Measurements from ENCODE around the gene DDX24. TPM values are rescaled to one million over a fixed set of nuclear protein-coding genes. Genes with fewer than 3 reads are reported as not detected.

Gene DDX24
- total RNA-seq, 4 donors from 2014 or later = 182 to 252 (median 201) TPM

DNA sequence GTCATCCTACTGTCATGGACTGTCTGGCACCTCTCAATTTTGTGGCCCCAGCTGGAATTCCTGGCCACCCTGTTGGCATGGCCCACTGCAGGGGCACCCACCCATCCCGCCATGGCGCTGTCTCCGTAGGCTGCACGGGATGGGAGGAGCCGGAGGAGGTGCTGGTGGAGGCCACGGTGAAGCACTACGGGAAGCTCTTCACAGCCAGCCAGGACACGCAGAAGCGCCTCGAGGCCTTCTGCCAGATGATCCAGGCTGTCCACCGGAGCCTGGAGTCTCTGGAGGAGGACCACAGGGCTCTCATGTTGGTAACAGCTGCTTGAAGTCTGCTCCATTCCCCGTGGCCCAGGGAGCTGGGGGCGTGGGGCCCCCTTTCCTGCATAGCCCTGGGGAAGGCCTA is 80.0 kb downstream of the DDX24 start:
- H3K4me3 ChIP-seq = no peak overlapping the region
- no peak for ATAC-seq
- H3K27me3 ChIP-seq = no peaks in the 10 kb centered on the region
- no peaks in the 10 kb centered on the region for H3K36me3 ChIP-seq
- TF ChIP-seq, protein P1, sequence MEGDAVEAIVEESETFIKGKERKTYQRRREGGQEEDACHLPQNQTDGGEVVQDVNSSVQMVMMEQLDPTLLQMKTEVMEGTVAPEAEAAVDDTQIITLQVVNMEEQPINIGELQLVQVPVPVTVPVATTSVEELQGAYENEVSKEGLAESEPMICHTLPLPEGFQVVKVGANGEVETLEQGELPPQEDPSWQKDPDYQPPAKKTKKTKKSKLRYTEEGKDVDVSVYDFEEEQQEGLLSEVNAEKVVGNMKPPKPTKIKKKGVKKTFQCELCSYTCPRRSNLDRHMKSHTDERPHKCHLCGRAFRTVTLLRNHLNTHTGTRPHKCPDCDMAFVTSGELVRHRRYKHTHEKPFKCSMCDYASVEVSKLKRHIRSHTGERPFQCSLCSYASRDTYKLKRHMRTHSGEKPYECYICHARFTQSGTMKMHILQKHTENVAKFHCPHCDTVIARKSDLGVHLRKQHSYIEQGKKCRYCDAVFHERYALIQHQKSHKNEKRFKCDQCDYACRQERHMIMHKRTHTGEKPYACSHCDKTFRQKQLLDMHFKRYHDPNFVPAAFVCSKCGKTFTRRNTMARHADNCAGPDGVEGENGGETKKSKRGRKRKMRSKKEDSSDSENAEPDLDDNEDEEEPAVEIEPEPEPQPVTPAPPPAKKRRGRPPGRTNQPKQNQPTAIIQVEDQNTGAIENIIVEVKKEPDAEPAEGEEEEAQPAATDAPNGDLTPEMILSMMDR (IDR thresholded peaks at IDR 0.05) = no peak
- no peak for TF ChIP-seq POLR2A (IDR thresholded peaks at IDR 0.05)
- no peak for TF ChIP-seq EP300 (IDR thresholded peaks at IDR 0.05)
- no peak for TF ChIP-seq POLR2AphosphoS5 (IDR thresholded peaks at IDR 0.05)
- no peaks in the 10 kb centered on the region for H3K9me3 ChIP-seq
- H3K4me1 ChIP-seq = peaks cover 0 to 27% (median 10%) of the 10 kb centered on the region in 3 donors
- WGBS, 2 donors (ENCODE audit: low coverage in 1 of 2) = no CpG with 5 or more reads among the region's 13 CpGs
- peak overlapping the region in 2 of 4 donors; percentile 12 to 38 for H3K27ac ChIP-seq

DNA sequence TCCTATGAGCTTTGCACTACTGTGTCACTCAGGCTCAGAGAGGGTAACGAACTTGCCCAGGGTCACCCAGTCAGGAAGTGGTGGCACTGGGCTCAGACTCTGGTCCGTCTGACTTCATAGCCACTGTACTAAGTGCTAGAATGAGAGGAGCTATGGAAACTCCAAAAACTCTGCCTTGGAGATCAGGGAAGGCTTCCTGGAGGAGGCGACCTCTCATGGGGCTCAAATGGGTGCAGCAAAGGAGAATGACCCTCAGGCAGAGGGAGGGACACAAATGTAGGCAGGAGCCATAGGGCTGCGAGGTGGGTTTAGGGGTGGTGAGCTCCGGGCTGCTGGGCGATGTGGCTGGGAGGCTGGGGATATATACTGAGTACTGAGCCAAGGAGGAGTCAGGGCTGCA is 80.7 kb downstream of the DDX24 start:
- H3K9me3 ChIP-seq = no peaks in the 10 kb centered on the region
- peaks cover 0 to 35% (median 16%) of the 10 kb centered on the region in 3 donors for H3K4me1 ChIP-seq
- no peaks in the 10 kb centered on the region for H3K36me3 ChIP-seq
- no peaks in the 10 kb centered on the region for H3K27me3 ChIP-seq
- H3K27ac ChIP-seq = no peak overlapping the region
- no peak for ATAC-seq
- no peak overlapping the region for H3K4me3 ChIP-seq
- TF ChIP-seq POLR2AphosphoS5 (IDR thresholded peaks at IDR 0.05) (no peak), EP300 (IDR thresholded peaks at IDR 0.05) (no peak)
- TF ChIP-seq, protein P1 (IDR thresholded peaks at IDR 0.05) = no peak
- WGBS, 2 donors (ENCODE audit: low coverage in 1 of 2) = 81 to 90% methylated on average over 3 to 4 of the region's 6 CpGs

DNA sequence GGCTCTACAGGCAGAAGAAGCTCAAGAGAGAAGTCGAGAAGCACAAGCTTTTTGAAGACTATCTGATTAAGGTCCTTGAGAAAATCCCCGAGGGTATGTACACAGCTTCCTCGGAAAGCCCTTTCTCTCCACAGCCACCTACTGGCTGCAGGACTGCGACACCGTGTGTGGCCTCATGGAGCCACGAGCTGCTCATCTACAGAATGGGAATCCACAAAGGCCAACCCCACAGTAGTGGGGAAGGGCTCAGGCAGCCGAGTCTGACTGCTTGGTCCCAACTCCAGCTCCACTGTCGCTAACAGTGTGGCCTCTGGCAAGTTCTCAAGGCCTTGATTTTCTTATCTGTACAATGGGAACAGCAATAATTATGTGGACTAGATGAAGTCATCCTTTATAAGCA is 81.4 kb downstream of the DDX24 start:
- no peaks in the 10 kb centered on the region for H3K36me3 ChIP-seq
- 62 to 100% methylated on average over 1 to 4 of the region's 8 CpGs for WGBS, 2 donors (ENCODE audit: low coverage in 1 of 2)
- no peak overlapping the region for H3K27ac ChIP-seq
- ATAC-seq = no peak
- H3K9me3 ChIP-seq = no peaks in the 10 kb centered on the region
- peaks cover 0 to 42% (median 20%) of the 10 kb centered on the region in 3 donors for H3K4me1 ChIP-seq
- no peak for TF ChIP-seq POLR2AphosphoS5 (IDR thresholded peaks at IDR 0.05)
- TF ChIP-seq, protein P1 (IDR thresholded peaks at IDR 0.05) = no peak
- no peak for TF ChIP-seq POLR2A (IDR thresholded peaks at IDR 0.05)
- H3K27me3 ChIP-seq = no peaks in the 10 kb centered on the region
- H3K4me3 ChIP-seq = no peak overlapping the region

DNA sequence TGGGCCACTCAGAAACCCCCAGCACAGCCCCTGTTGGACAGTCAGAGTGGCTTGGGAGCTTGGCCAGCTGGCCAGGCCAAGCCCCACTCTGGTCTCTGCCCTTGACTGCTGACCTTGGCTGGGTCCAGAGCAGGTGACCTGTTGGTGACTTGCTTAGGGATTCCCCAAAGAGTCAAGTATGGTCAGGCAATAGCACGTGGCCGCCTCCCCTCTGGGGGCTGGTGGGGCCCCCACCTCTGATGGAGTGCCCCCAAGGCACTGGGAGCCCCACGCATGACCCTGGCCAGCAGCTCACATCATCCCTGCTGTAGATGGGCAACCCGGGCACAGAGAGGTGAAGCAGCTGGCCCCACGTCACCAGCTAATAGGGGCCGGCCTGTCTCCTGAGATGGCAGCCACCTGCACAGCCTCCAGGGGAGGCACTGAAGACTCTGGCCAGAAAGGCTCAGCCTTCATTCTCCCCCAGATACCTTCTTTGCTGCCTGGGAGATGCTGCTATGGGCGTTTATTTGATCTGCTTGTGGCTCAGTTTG is 82.1 kb downstream of the DDX24 start:
- TF ChIP-seq, protein P1 (IDR thresholded peaks at IDR 0.05) = no peak
- TF ChIP-seq EP300 (IDR thresholded peaks at IDR 0.05) (no peak), POLR2A (IDR thresholded peaks at IDR 0.05) (no peak), POLR2AphosphoS5 (IDR thresholded peaks at IDR 0.05) (no peak)
- no peaks in the 10 kb centered on the region for H3K9me3 ChIP-seq
- H3K4me1 ChIP-seq = peaks cover 0 to 47% (median 22%) of the 10 kb centered on the region in 3 donors
- no peak for ATAC-seq
- H3K4me3 ChIP-seq = no peak overlapping the region
- H3K27ac ChIP-seq = no peak overlapping the region
- WGBS, 2 donors (ENCODE audit: low coverage in 1 of 2) = no CpG with 5 or more reads among the region's 7 CpGs
- H3K36me3 ChIP-seq = no peaks in the 10 kb centered on the region
- H3K27me3 ChIP-seq = no peaks in the 10 kb centered on the region

Other genes with a start within 250 kb of the DDX24 start
- not detected for gene FAM181A, start 153.9 kb downstream of the DDX24 start, total RNA-seq
- gene ASB2, start 104.6 kb downstream of the DDX24 start, total RNA-seq = 100 to 1,000 TPM; 118 to 208 (median 120) TPM
- gene CCDC197, start 83.9 kb downstream of the DDX24 start, total RNA-seq = not detected
- under 1 TPM; 0.16 to 0.84 (median 0.65) TPM for gene OTUB2, start 54.9 kb downstream of the DDX24 start, total RNA-seq
- gene IFI27L1, start 108 bp upstream of the DDX24 start, total RNA-seq = 1 to 10 TPM; 3.4 to 9.3 (median 7.4) TPM
- gene IFI27, start 29.5 kb upstream of the DDX24 start, total RNA-seq = 100 to 1,000 TPM in 3 of 4 donors, 10 to 100 TPM in 1; 61.2 to 247 (median 175) TPM
- gene IFI27L2, start 48.4 kb upstream of the DDX24 start, total RNA-seq = 10 to 100 TPM; 25.7 to 67.2 (median 52.2) TPM
- gene PPP4R4, start 93.1 kb upstream of the DDX24 start, total RNA-seq = 1 to 10 TPM in 2 of 4 donors, under 1 TPM in 2; 0.12 to 6.5 (median 1.4) TPM
- not detected for gene SERPINA10, start 212.1 kb upstream of the DDX24 start, total RNA-seq
- not detected for gene SERPINA6, start 242.1 kb upstream of the DDX24 start, total RNA-seq

All from gastroesophageal sphincter (tissue), 4 donors.